ENCODE data around the gene PMPCA.

- no peak for TF ChIP-seq CTCF (optimal IDR thresholded peaks at IDR 0.05 in 1 of 3, IDR thresholded peaks at IDR 0.05 in 1 of 3, conservative IDR thresholded peaks at IDR 0.05 in 1 of 3; ENCODE audit: extremely low read depth in 1 of 3, insufficient read depth in 2 of 3, low read length in 3 of 3)
- TF ChIP-seq EZH2 (IDR thresholded peaks at IDR 0.05; ENCODE audit: low read length) = no peak
These were observed 40.9 kb downstream of the PMPCA start for GRCh38 chr9:136451221-136451877.

Measured in keratinocyte (primary cell).